Peyer's patch (tissue), 4 donors: ENCODE measurements around the gene PDE11A. TPM values are rescaled to one million over a fixed set of nuclear protein-coding genes. Genes with fewer than 3 reads are reported as not detected.

ENCODE experiments used
- DNase-seq, 3 donors: peaks; one replicate each; pipeline ENCODE4 v3.0.0-alpha.2; 2017 to 2019
- H3K27ac ChIP-seq, 4 donors: fragments of 200-600 bp; sonication (generic); one replicate each; pipeline ENCODE4 v1.5.1; 2016 to 2019
- H3K27me3 ChIP-seq, 2 donors: fragments of 200-600 bp; sonication (generic); one replicate each; pipeline ENCODE4 v1.5.1; 2019
- H3K36me3 ChIP-seq, 3 donors: fragments of 200-600 bp; sonication (generic); one replicate each; pipeline ENCODE4 v1.5.1; 2016 to 2019
- H3K4me1 ChIP-seq, 4 donors: fragments of 200-600 bp; sonication (generic); one replicate each; pipeline ENCODE4 v1.5.1; 2016 to 2019
- H3K4me3 ChIP-seq, 4 donors: fragments of 200-600 bp; sonication (generic); 1 replicate in 3 of 4; 2 replicates in 1 of 4; pipeline ENCODE4 v1.5.1; 2016 to 2019; ENCODE audit warnings: mild to moderate bottlenecking in 1 of 4
- H3K9me3 ChIP-seq, 4 donors: fragments of 200-600 bp; sonication (generic); one replicate each; pipeline ENCODE4 v1.5.1; 2016 to 2019; ENCODE audit warnings: mild to moderate bottlenecking in 1 of 4
- POLR2A ChIP-seq, 2 donors: fragments of 450-650 bp; IDR thresholded peaks; one replicate each; pipeline ENCODE4 v1.5.1; 2017; ENCODE audit warnings: antibody characterized with exemption in 2 of 2, mild to moderate bottlenecking in 2 of 2, moderate library complexity in 2 of 2
- total RNA-seq, 4 donors: library from RNA; depleted of rRNA; stranded (reverse); fragments of >200 nt; gene quantifications; one replicate each; pipeline ENCODE4 v1.1.0, GENCODE V29; 2016
- TF ChIP-seq, protein P1 (sequence below), 6 experiments: fragments of 450-650 bp in 4 of 6; fragments of 200-600 bp in 2 of 6; sonication (generic) in 1 of 6; IDR thresholded peaks; one replicate each; pipeline ENCODE4 v1.5.1; 2017 to 2019; ENCODE audit warnings: antibody characterized with exemption in 6 of 6, mild to moderate bottlenecking in 3 of 6, moderate library complexity in 1 of 6

Gene PDE11A
- total RNA-seq, 4 donors from 2014 or later: 1.6 to 2.1 (median 1.7) TPM

- Histone ChIP-seq H3K9me3 (no peaks in the 10 kb centered on the region), H3K4me1 (no peaks in the 10 kb centered on the region), H3K4me3 (no peak overlapping the region), H3K27me3 (no peaks in the 10 kb centered on the region), H3K36me3 (no peaks in the 10 kb centered on the region), H3K27ac (no peak overlapping the region)
- no peak for DNase-seq
- TF ChIP-seq, protein P1, sequence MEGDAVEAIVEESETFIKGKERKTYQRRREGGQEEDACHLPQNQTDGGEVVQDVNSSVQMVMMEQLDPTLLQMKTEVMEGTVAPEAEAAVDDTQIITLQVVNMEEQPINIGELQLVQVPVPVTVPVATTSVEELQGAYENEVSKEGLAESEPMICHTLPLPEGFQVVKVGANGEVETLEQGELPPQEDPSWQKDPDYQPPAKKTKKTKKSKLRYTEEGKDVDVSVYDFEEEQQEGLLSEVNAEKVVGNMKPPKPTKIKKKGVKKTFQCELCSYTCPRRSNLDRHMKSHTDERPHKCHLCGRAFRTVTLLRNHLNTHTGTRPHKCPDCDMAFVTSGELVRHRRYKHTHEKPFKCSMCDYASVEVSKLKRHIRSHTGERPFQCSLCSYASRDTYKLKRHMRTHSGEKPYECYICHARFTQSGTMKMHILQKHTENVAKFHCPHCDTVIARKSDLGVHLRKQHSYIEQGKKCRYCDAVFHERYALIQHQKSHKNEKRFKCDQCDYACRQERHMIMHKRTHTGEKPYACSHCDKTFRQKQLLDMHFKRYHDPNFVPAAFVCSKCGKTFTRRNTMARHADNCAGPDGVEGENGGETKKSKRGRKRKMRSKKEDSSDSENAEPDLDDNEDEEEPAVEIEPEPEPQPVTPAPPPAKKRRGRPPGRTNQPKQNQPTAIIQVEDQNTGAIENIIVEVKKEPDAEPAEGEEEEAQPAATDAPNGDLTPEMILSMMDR (IDR thresholded peaks at IDR 0.05): no peak
- TF ChIP-seq POLR2A (IDR thresholded peaks at IDR 0.05): no peak
These were observed 469.4 kb downstream of the PDE11A start for GRCh38 chr2:177603181-177603580.

- no peak for DNase-seq
- H3K9me3 ChIP-seq: no peaks in the 10 kb centered on the region
- H3K4me3 ChIP-seq: no peak overlapping the region
- no peak overlapping the region for H3K27ac ChIP-seq
- TF ChIP-seq, protein P1 (IDR thresholded peaks at IDR 0.05): no peak
- no peak for TF ChIP-seq POLR2A (IDR thresholded peaks at IDR 0.05)
- no peaks in the 10 kb centered on the region for H3K36me3 ChIP-seq
- H3K4me1 ChIP-seq: no peaks in the 10 kb centered on the region
- H3K27me3 ChIP-seq: no peaks in the 10 kb centered on the region
These were observed 469.9 kb downstream of the PDE11A start for GRCh38 chr2:177602611-177603164.

DNA sequence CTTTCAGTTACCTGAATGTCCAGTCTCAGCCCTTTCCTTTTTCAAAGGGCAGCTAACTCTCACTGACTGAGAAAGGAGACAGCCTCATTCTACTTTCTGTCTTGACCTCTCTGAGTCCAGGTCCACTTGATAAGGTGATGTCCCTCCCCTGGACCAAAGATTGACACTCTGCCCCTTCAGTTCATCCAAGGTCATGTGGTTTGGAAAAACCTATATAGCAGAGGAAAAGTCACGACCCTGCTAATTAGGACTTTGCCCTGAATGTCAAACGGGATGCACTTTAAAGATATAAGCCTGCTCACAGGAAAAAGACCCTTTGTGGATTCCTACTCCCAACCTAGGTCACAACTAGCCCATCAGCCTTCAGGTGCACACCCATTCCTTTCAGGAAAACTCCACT lies 471.7 kb downstream of the PDE11A start:
- no peak overlapping the region for H3K4me3 ChIP-seq
- no peak for TF ChIP-seq POLR2A (IDR thresholded peaks at IDR 0.05)
- TF ChIP-seq, protein P1 (IDR thresholded peaks at IDR 0.05): no peak
- no peaks in the 10 kb centered on the region for H3K27me3 ChIP-seq
- no peaks in the 10 kb centered on the region for H3K36me3 ChIP-seq
- H3K27ac ChIP-seq: no peak overlapping the region
- DNase-seq: no peak
- peaks cover 0 to 4% (median 0%) of the 10 kb centered on the region in 4 donors for H3K4me1 ChIP-seq
- H3K9me3 ChIP-seq: no peaks in the 10 kb centered on the region

- Histone ChIP-seq H3K27me3 (no peaks in the 10 kb centered on the region), H3K9me3 (no peaks in the 10 kb centered on the region), H3K4me3 (no peak overlapping the region), H3K27ac (no peak overlapping the region), H3K4me1 (peaks cover 0 to 4% (median 0%) of the 10 kb centered on the region in 4 donors), H3K36me3 (no peaks in the 10 kb centered on the region)
- DNase-seq: no peak
- TF ChIP-seq, protein P1 (IDR thresholded peaks at IDR 0.05): no peak
- TF ChIP-seq POLR2A (IDR thresholded peaks at IDR 0.05): no peak
These were observed 472.6 kb downstream of the PDE11A start for GRCh38 chr2:177599956-177600355.

DNA sequence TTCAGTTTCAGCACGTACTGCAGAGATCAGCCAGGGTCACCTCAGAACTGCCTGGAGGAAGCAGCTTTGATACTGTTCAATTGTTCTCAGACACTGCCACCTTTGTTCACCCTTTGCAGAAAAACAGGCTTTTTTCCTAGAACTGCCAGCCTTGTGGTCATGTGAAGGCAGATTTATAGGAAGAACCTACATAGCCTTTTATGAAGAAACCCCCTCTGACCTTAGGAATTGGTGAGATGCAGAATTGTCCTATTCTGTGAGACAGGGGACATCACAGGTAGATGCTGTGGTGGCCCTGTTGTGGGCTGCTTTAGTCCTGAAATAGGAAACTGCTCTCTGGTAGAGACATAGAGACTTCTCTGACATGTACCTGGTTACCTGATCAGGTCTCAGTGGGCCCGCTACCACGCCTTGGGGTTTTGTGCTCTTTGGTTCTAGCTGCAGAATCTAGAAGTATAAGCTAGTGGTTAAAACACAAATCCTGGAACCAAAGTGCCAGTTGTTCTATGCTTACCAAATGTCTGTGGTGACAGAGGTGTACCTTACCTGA lies 473.4 kb downstream of the PDE11A start:
- no peaks in the 10 kb centered on the region for H3K36me3 ChIP-seq
- DNase-seq: no peak
- no peak overlapping the region for H3K27ac ChIP-seq
- no peaks in the 10 kb centered on the region for H3K9me3 ChIP-seq
- no peak for TF ChIP-seq POLR2A (IDR thresholded peaks at IDR 0.05)
- TF ChIP-seq, protein P1 (IDR thresholded peaks at IDR 0.05): no peak
- H3K27me3 ChIP-seq: no peaks in the 10 kb centered on the region
- H3K4me3 ChIP-seq: no peak overlapping the region
- peaks cover 0 to 4% (median 0%) of the 10 kb centered on the region in 4 donors for H3K4me1 ChIP-seq
